ENCODE data around the gene GPRASP1.

- TF ChIP-seq, protein P1, sequence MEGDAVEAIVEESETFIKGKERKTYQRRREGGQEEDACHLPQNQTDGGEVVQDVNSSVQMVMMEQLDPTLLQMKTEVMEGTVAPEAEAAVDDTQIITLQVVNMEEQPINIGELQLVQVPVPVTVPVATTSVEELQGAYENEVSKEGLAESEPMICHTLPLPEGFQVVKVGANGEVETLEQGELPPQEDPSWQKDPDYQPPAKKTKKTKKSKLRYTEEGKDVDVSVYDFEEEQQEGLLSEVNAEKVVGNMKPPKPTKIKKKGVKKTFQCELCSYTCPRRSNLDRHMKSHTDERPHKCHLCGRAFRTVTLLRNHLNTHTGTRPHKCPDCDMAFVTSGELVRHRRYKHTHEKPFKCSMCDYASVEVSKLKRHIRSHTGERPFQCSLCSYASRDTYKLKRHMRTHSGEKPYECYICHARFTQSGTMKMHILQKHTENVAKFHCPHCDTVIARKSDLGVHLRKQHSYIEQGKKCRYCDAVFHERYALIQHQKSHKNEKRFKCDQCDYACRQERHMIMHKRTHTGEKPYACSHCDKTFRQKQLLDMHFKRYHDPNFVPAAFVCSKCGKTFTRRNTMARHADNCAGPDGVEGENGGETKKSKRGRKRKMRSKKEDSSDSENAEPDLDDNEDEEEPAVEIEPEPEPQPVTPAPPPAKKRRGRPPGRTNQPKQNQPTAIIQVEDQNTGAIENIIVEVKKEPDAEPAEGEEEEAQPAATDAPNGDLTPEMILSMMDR (conservative IDR thresholded peaks at IDR 0.05; ENCODE audit: low read length) = no peak
- TF ChIP-seq EZH2phosphoT487 (IDR thresholded peaks at IDR 0.05; ENCODE audit: borderline replicate concordance) = no peak
Observed at GRCh38 chrX:102669526-102669925, 18.2 kb downstream of the GPRASP1 start.
